NCI-H2227 treated with DMSO at 0.1 percent for 48 hours (cell line): ENCODE measurements around the gene SWI5.
A peak's percentile ranks its signal among the peaks of the same experiment; 100 is the strongest.

Experiments
- DNase-seq: peaks from one replicate; lab custom pipeline; 2025; lab: John Stamatoyannopoulos, UW

SWI5 gene

GRCh38 chr9:128252317-128253139 lies 23.5 kb upstream of the SWI5 start:
- DNase-seq: no peak

GRCh38 chr9:128253140-128253990 lies 22.7 kb upstream of the SWI5 start:
- DNase-seq: no peak

GRCh38 chr9:128253991-128254346 lies 22.1 kb upstream of the SWI5 start:
- DNase-seq: no peak

- DNase-seq: no peak
These were observed 21.7 kb upstream of the SWI5 start for GRCh38 chr9:128254362-128254761.

- DNase-seq: no peak
These were observed 21.0 kb upstream of the SWI5 start for GRCh38 chr9:128254855-128255759.

GRCh38 chr9:128257086-128257825 lies 18.8 kb upstream of the SWI5 start:
- no peak for DNase-seq

GRCh38 chr9:128257907-128258306 lies 18.2 kb upstream of the SWI5 start:
- no peak for DNase-seq

GRCh38 chr9:128258326-128258725 lies 17.8 kb upstream of the SWI5 start:
- DNase-seq: no peak

GRCh38 chr9:128259156-128259555 lies 16.9 kb upstream of the SWI5 start:
- DNase-seq: no peak

- DNase-seq: no peak
These were observed 15.7 kb upstream of the SWI5 start for GRCh38 chr9:128260340-128260739.

- DNase-seq: no peak
These were observed 13.4 kb upstream of the SWI5 start for GRCh38 chr9:128262687-128263086.

GRCh38 chr9:128265348-128265847 lies 10.7 kb upstream of the SWI5 start:
- DNase-seq: no peak

- DNase-seq: no peak
These were observed 9.0 kb upstream of the SWI5 start for GRCh38 chr9:128266868-128267590.

- DNase-seq: no peak
These were observed 5.0 kb upstream of the SWI5 start for GRCh38 chr9:128271112-128271511.

- no peak for DNase-seq
These were observed 4.6 kb upstream of the SWI5 start for GRCh38 chr9:128271512-128271911.

- no peak for DNase-seq
These were observed 1.8 kb upstream of the SWI5 start for GRCh38 chr9:128274245-128274644.

GRCh38 chr9:128275198-128276007 lies 673 bp upstream of the SWI5 start, which contains the start of gene GOLGA2:
TSS of gene GOLGA2 (minus strand) at chr9:128276007. CDS start at chr9:128275976, 31 bp downstream.
- no peak for DNase-seq

GRCh38 chr9:128276574-128277270 lies 646 bp downstream of the SWI5 start:
- DNase-seq: peak; percentile 35
